22Rv1 (cell line): Measurements from ENCODE around the gene MCAT.

Experiments used
- H3K27ac ChIP-seq: fragments of 450-650 bp; 2 replicates; pipeline ENCODE4 v1.5.1; 2017
- CTCF ChIP-seq: fragments of 450-650 bp; IDR thresholded peaks from 2 replicates; pipeline ENCODE4 v1.5.1; 2017; ENCODE audit warnings: mild to moderate bottlenecking
- ZFX ChIP-seq: fragments of 450-650 bp; IDR thresholded peaks from 2 replicates; pipeline ENCODE4 v1.6.1; 2017; ENCODE audit warnings: antibody characterized with exemption, borderline replicate concordance

MCAT gene

GRCh38 chr22:43142880-43143562 is at the start of gene MCAT:
MCAT (minus strand) TSS chr22:43143398; CDS start chr22:43143348, 50 bp downstream.
- TF ChIP-seq CTCF: no peak
- TF ChIP-seq ZFX: no peak
- peak within 1 kb of the TSS; percentile 81 for H3K27ac ChIP-seq

GRCh38 chr22:43191831-43192230 is 48.6 kb upstream of the MCAT start:
- H3K27ac ChIP-seq: no peak overlapping the region
- TF ChIP-seq ZFX (no peak), CTCF (no peak)

- TF ChIP-seq CTCF (no peak), ZFX (no peak)
- no peak overlapping the region for H3K27ac ChIP-seq
Measured at GRCh38 chr22:43188829-43189545, 45.8 kb upstream of the MCAT start.

GRCh38 chr22:43187171-43188099 is 44.2 kb upstream of the MCAT start:
- TF ChIP-seq CTCF (peak; percentile 85), ZFX (no peak)
- H3K27ac ChIP-seq: peak overlapping the region; percentile 84

GRCh38 chr22:43186272-43187170 is 43.3 kb upstream of the MCAT start, which contains the start of gene TTLL12:
TTLL12 (minus strand) TSS chr22:43187134; CDS start chr22:43187069, 65 bp downstream.
- H3K27ac ChIP-seq: peak within 1 kb of the TSS; percentile 84
- TF ChIP-seq ZFX (no peak), CTCF (no peak)

- H3K27ac ChIP-seq: peak overlapping the region; percentile 84
- TF ChIP-seq ZFX (no peak), CTCF (no peak)
Measured at GRCh38 chr22:43185860-43186261, 42.7 kb upstream of the MCAT start.
